IMR-90 (cell line): Measurements from ENCODE around the gene ZNF410. TPM values are rescaled to one million over a fixed set of nuclear protein-coding genes. Genes with fewer than 3 reads are reported as not detected.
A peak's percentile ranks its signal among the peaks of the same experiment; 100 is the strongest.

Source experiments
- ATAC-seq: fragments of 200-7000 bp; cut with Tn5 transposase; 2 replicates; pipeline ENCODE4 v1.9.1; 2020; ENCODE audit warnings: low read depth, mild to moderate bottlenecking, moderate library complexity
- BruUV-seq: library from RNA; stranded (reverse); fragments of 400-500 nt; replicated peaks from 2 replicates; lab custom pipeline; 2021; lab: Mats Ljungman, UMichigan
- CTCF ChIA-PET: fragments of 300-600 bp; formaldehyde crosslinking; extraction: SDS; loops from one replicate; lab custom pipeline; 2021; ENCODE audit warnings: antibody characterized with exemption; lab: Yijun Ruan, JAX
- POLR2A ChIA-PET: fragments of 300-600 bp; sonication (Branson Sonifier 250); formaldehyde crosslinking; loops from one replicate; lab custom pipeline; 2022; ENCODE audit warnings: antibody characterized with exemption; ENCODE audit not compliant: unreplicated experiment; lab: Charles Lee
- DNase-seq: peaks from one replicate; pipeline ENCODE4 v3.0.0; 2013
- H2AFZ ChIP-seq: replicated peaks from 2 replicates; pipeline ENCODE3; 2013; ENCODE audit warnings: low read length, mild to moderate bottlenecking; ENCODE audit not compliant: poor library complexity
- H2AK5ac ChIP-seq: 2 replicates; pipeline ENCODE4 v1.6.1; 2013; ENCODE audit warnings: low read depth, low read length, inconsistent platforms
- H2AK9ac ChIP-seq: replicated peaks from 2 replicates; pipeline ENCODE3; 2013; ENCODE audit warnings: mild to moderate bottlenecking, low read depth, low read length, moderate library complexity; ENCODE audit not compliant: poor library complexity
- H2BK120ac ChIP-seq: 2 replicates; pipeline ENCODE4 v1.6.1; 2013; ENCODE audit warnings: low read depth, low read length, inconsistent platforms
- H2BK15ac ChIP-seq: 3 replicates; pipeline ENCODE4 v1.6.1; 2013; ENCODE audit warnings: low read depth, low read length, inconsistent platforms
- H2BK20ac ChIP-seq: 2 replicates; pipeline ENCODE4 v1.6.1; 2013; ENCODE audit warnings: low read depth, mild to moderate bottlenecking, inconsistent platforms, low read length, moderate library complexity
- H2BK5ac ChIP-seq: 2 replicates; pipeline ENCODE4 v1.6.1; 2013; ENCODE audit warnings: mild to moderate bottlenecking, low read depth, low read length, inconsistent platforms; ENCODE audit not compliant: poor library complexity, severe bottlenecking
- H3K14ac ChIP-seq: replicated peaks from 2 replicates; pipeline ENCODE4 v1.6.1; 2013; ENCODE audit warnings: low read depth, low read length, inconsistent platforms
- H3K18ac ChIP-seq: 2 replicates; pipeline ENCODE4 v1.6.1; 2013; ENCODE audit warnings: low read depth, low read length, control low read depth
- H3K23ac ChIP-seq: 2 replicates; pipeline ENCODE4 v1.6.1; 2013; ENCODE audit warnings: low read depth, low read length, inconsistent platforms
- H3K27ac ChIP-seq: 2 replicates; pipeline ENCODE4 v1.5.1; 2013; ENCODE audit warnings: mild to moderate bottlenecking, control low read depth, low read length; ENCODE audit not compliant: insufficient read depth
- H3K27me3 ChIP-seq: 2 replicates; pipeline ENCODE4 v1.6.1; 2013; ENCODE audit warnings: low read length; ENCODE audit not compliant: control insufficient read depth, insufficient read depth
- H3K36me3 ChIP-seq: 2 replicates; pipeline ENCODE4 v1.6.1; 2013; ENCODE audit warnings: low read length, mixed read lengths; ENCODE audit not compliant: control insufficient read depth, insufficient read depth
- H3K4ac ChIP-seq: 2 replicates; pipeline ENCODE4 v1.6.1; 2013; ENCODE audit warnings: low read depth, low read length, inconsistent platforms
- H3K4me1 ChIP-seq: 2 replicates; pipeline ENCODE4 v1.6.1; 2013; ENCODE audit warnings: low read length, mixed read lengths; ENCODE audit not compliant: control insufficient read depth, insufficient read depth
- H3K4me2 ChIP-seq: 2 replicates; pipeline ENCODE4 v1.6.1; 2013; ENCODE audit warnings: low read depth, mild to moderate bottlenecking, control low read depth, low read length, moderate library complexity
- H3K4me3 ChIP-seq: 2 replicates; pipeline ENCODE4 v1.5.1; 2013; ENCODE audit warnings: low read depth, mild to moderate bottlenecking, control low read depth, low read length, moderate library complexity; ENCODE audit not compliant: insufficient read depth
- H3K56ac ChIP-seq: 2 replicates; pipeline ENCODE4 v1.6.1; 2013; ENCODE audit warnings: low read length, inconsistent platforms; ENCODE audit not compliant: insufficient read depth; ENCODE audit errors: extremely low read depth
- H3K79me1 ChIP-seq, 2 experiments: 2 replicates each; pipeline ENCODE4 v1.6.1; 2013; ENCODE audit warnings: low read length in 2 of 2, inconsistent platforms in 1 of 2, low read depth in 1 of 2
- H3K9ac ChIP-seq: 2 replicates; pipeline ENCODE4 v1.6.1; 2013; ENCODE audit warnings: low read depth, low read length, control low read depth
- H3K9me1 ChIP-seq: 2 replicates; pipeline ENCODE4 v1.6.1; 2013; ENCODE audit warnings: low read length, inconsistent platforms; ENCODE audit not compliant: insufficient read depth
- H3K9me3 ChIP-seq: 2 replicates; pipeline ENCODE4 v1.6.1; 2013; ENCODE audit warnings: low read length; ENCODE audit not compliant: control insufficient read depth, insufficient read depth
- H4K20me1 ChIP-seq: 2 replicates; pipeline ENCODE4 v1.6.1; 2013; ENCODE audit warnings: low read length, inconsistent platforms; ENCODE audit not compliant: insufficient read depth
- H4K5ac ChIP-seq: 2 replicates; pipeline ENCODE4 v1.6.1; 2013; ENCODE audit warnings: mild to moderate bottlenecking, low read depth, low read length, control low read depth
- H4K8ac ChIP-seq, 2 experiments: 2 replicates each; pipeline ENCODE4 v1.6.1; 2013; ENCODE audit warnings: low read depth in 2 of 2, low read length in 2 of 2, control low read depth in 1 of 2, inconsistent platforms in 1 of 2
- H4K91ac ChIP-seq: 2 replicates; pipeline ENCODE4 v1.6.1; 2013; ENCODE audit warnings: low read depth, low read length, inconsistent platforms; ENCODE audit not compliant: insufficient read depth
- CEBPB ChIP-seq: IDR thresholded peaks from 2 replicates; pipeline ENCODE4 v1.6.1; 2012; ENCODE audit warnings: low read depth, low read length, improper control_type of control experiment
- RCOR1 ChIP-seq: IDR thresholded peaks from 2 replicates; pipeline ENCODE4 v1.6.1; 2012; ENCODE audit warnings: mild to moderate bottlenecking, low read length, improper control_type of control experiment; ENCODE audit not compliant: insufficient replicate concordance
- WGBS, 2 experiments: methylation state at CpG; one replicate each; pipeline versions ENCODE4 v1.1.5 to v1.1.7; 2013; ENCODE audit warnings: missing lambda C conversion rate in 2 of 2; ENCODE audit not compliant: insufficient read length in 1 of 2; ENCODE audit errors: extremely low coverage in 2 of 2; 5-methylcytosine and 5-hydroxymethylcytosine counted together
- dilution Hi-C: fragments of 300-500 bp; cut with HindIII; formaldehyde crosslinking; loops from one replicate; pipeline ENCODE4 v1.14.3; 2018; ENCODE audit warnings: low sequenced_read_pairs; ENCODE audit not compliant: unreplicated experiment
- in situ Hi-C: fragments of 300-500 bp; cut with MboI; formaldehyde crosslinking; loops from 3 replicates; pipeline ENCODE4 v1.14.3; 2019; ENCODE audit warnings: low sequenced_read_pairs, inconsistent platforms, mixed read lengths
- intact Hi-C: fragments of 100-400 bp; cut with micrococcal nuclease; formaldehyde crosslinking; loops from 2 replicates; pipeline ENCODE4 v1.10.0; 2022
- polyA plus RNA-seq, 3 experiments: library from polyadenylated mRNA; depleted of rRNA; stranded (reverse); fragments of >200 nt; gene quantifications; 2 replicates each; pipeline ENCODE4 v1.2.3, GENCODE V29; 2012; ENCODE audit warnings: low replicate concordance in 1 of 3
- total RNA-seq: library from RNA; depleted of rRNA; stranded (reverse); fragments of >200 nt; gene quantifications from 2 replicates; pipeline ENCODE4 v1.2.3, GENCODE V29; 2012
- TF ChIP-seq, protein P1 (sequence below): fragments of 150-350 bp; IDR thresholded peaks from 2 replicates; pipeline ENCODE4 v1.6.1; 2016; ENCODE audit warnings: low read depth, mild to moderate bottlenecking, low read length, moderate library complexity, borderline replicate concordance

ZNF410 gene
- total and polyA plus RNA-seq, 2 of the 4 experiments (the other 2 are of a cell fraction): 27.9 to 89.1 TPM

DNA sequence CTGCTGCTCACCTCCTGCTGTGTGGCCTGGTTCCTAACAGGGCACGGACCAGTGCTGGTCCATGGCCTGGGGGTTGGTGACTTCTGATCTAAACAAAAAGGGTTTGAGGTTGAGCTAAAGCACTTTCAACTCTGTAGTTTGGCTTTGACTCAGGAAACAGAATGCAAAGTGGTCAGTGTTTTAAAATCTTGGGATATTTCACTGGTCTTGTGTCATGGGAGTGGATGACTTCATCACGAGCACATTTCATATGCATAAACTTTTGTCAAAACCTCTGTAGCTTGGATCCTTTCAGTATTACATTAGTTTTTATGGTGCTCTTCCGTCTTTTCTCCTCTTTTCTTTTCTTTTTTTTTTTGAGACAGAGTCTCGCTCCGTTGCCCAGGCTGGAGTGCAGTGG is 37.7 kb downstream of the ZNF410 start:
- CTCF ChIA-PET: interaction anchor here (0.6 kb wide), 2 partner anchors 90 to 122 kb away, joined by 5 read pairs; no protein-coding TSS in a partner anchor
- peaks cover 21 to 22% of the 10 kb centered on the region in 2 experiments for H3K79me1 ChIP-seq
- H3K9me3 ChIP-seq: no peaks in the 10 kb centered on the region
- H3K56ac ChIP-seq: no peak overlapping the region
- peak; percentile 83 for ATAC-seq
- peak; percentile 36; the same call in 1 of the 2 replicates for TF ChIP-seq CEBPB
- TF ChIP-seq, protein P1, sequence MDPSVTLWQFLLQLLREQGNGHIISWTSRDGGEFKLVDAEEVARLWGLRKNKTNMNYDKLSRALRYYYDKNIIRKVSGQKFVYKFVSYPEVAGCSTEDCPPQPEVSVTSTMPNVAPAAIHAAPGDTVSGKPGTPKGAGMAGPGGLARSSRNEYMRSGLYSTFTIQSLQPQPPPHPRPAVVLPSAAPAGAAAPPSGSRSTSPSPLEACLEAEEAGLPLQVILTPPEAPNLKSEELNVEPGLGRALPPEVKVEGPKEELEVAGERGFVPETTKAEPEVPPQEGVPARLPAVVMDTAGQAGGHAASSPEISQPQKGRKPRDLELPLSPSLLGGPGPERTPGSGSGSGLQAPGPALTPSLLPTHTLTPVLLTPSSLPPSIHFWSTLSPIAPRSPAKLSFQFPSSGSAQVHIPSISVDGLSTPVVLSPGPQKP: no peak
- TF ChIP-seq RCOR1: no peak
- H4K20me1 ChIP-seq: peaks cover 4% of the 10 kb centered on the region; the same call in 1 of the 2 replicates
- no peak overlapping the region for H3K18ac ChIP-seq
- H3K4me1 ChIP-seq: peaks cover 4% of the 10 kb centered on the region
- H2AFZ ChIP-seq: no peak overlapping the region
- no peak overlapping the region for H3K14ac ChIP-seq
- 100% methylated on average over 1 of the region's 5 CpGs; no CpG with 5 or more reads in 1 of the 2 experiments for WGBS, 2 experiments
- H3K27me3 ChIP-seq: no peaks in the 10 kb centered on the region
- no peak overlapping the region for H4K5ac ChIP-seq
- no peak overlapping the region for H4K91ac ChIP-seq
- no peak overlapping the region for H3K4me2 ChIP-seq
- dilution Hi-C loops: no loop called here
- BruUV-seq: no TSS peak
- no peak overlapping the region for H2BK15ac ChIP-seq
- POLR2A ChIA-PET: no interaction called here
- no peak overlapping the region for H3K4me3 ChIP-seq
- H4K8ac ChIP-seq: no peak overlapping the region
- no peak overlapping the region for H3K23ac ChIP-seq
- H3K4ac ChIP-seq: no peak overlapping the region
- no peak overlapping the region for H2BK20ac ChIP-seq
- H3K9ac ChIP-seq: no peak overlapping the region
- H3K9me1 ChIP-seq: no peaks in the 10 kb centered on the region
- no peak overlapping the region for H2BK120ac ChIP-seq
- H2AK5ac ChIP-seq: no peak overlapping the region
- peak; percentile 81 for DNase-seq
- H2BK5ac ChIP-seq: no peak overlapping the region
- intact Hi-C loops: no loop called here
- in situ Hi-C loops: no loop called here
- H3K27ac ChIP-seq: peak overlapping the region; percentile 49; the same call in 1 of the 2 replicates
- peaks cover 46% of the 10 kb centered on the region for H3K36me3 ChIP-seq
- H2AK9ac ChIP-seq: no peak overlapping the region
